ENCODE results near the gene CSNK1G1.

Gene CSNK1G1

GRCh38 chr15:64152507-64153387 lies 203.2 kb downstream of the CSNK1G1 start:
- Histone ChIP-seq H3K36me3 (replicated peaks) (peaks cover 33% of the 10 kb centered on the region), H3K27ac (no peak overlapping the region), H3K27me3 (replicated peaks) (peaks cover 3% of the 10 kb centered on the region), H3K4me3 (ENCODE audit: low read depth, low read length) (peak overlapping the region; percentile 49)
- TF ChIP-seq, protein P1, sequence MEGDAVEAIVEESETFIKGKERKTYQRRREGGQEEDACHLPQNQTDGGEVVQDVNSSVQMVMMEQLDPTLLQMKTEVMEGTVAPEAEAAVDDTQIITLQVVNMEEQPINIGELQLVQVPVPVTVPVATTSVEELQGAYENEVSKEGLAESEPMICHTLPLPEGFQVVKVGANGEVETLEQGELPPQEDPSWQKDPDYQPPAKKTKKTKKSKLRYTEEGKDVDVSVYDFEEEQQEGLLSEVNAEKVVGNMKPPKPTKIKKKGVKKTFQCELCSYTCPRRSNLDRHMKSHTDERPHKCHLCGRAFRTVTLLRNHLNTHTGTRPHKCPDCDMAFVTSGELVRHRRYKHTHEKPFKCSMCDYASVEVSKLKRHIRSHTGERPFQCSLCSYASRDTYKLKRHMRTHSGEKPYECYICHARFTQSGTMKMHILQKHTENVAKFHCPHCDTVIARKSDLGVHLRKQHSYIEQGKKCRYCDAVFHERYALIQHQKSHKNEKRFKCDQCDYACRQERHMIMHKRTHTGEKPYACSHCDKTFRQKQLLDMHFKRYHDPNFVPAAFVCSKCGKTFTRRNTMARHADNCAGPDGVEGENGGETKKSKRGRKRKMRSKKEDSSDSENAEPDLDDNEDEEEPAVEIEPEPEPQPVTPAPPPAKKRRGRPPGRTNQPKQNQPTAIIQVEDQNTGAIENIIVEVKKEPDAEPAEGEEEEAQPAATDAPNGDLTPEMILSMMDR (IDR thresholded peaks at IDR 0.05; ENCODE audit: low read depth, low read length, missing control alignments) = no peak
- in situ Hi-C loops (cut with HindIII; ENCODE audit: low pct_ligation_motif_present, low sequenced_read_pairs) = no loop called here
- DNase-seq = no peak

DNA sequence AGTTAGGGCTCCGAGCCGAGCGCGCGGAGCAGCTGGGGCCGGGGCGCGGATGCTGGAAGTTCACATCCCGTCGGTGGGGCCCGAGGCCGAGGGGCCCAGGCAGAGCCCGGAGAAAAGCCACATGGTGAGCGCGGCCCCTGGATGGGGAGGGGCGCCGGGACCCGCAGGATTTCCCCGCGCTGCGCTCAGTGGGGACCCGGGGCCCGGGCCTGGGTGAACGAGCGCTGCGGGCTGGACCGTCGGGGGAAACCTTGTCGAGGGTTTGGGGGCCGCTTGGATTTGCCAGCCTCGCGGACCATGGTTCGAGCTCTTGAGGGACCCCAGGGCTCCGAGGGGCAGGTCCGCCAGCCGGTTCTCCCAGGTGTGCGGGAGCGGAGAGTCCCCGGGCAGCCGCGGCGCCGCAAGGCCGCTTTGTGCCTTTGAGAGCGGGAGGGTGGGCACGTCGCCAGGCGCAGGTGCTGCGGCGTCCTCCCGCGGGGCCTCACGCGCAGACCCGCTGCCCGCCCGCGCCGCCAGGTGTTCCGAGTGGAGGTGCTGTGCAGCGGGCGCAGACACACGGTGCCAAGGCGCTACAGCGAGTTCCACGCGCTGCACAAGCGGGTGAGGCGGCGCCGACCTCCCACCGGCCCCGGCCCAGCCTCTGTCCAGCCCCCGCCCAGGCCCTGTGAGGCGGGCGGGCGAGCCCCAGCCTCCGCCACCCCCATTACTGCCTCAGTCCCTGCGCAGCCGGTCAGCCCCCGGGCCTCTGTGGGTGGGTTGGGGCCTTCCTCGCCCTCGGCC lies 204.1 kb downstream of the CSNK1G1 start, which contains the start of gene SNX22:
TSS of gene SNX22 (plus strand) at position 5 of the 780 bp plus-strand sequence. CDS start at position 50, 45 bp downstream.
- Histone ChIP-seq H3K27me3 (replicated peaks) (peaks cover 3% of the 10 kb centered on the region), H3K36me3 (replicated peaks) (peaks cover 25% of the 10 kb centered on the region), H3K27ac (no peak within 1 kb of the TSS), H3K4me3 (ENCODE audit: low read depth, low read length) (peak within 1 kb of the TSS; percentile 50)
- TF ChIP-seq, protein P1 (IDR thresholded peaks at IDR 0.05; ENCODE audit: low read depth, low read length, missing control alignments) = no peak
- in situ Hi-C loops (cut with HindIII; ENCODE audit: low pct_ligation_motif_present, low sequenced_read_pairs) = no loop called here
- DNase-seq = no peak

DNA sequence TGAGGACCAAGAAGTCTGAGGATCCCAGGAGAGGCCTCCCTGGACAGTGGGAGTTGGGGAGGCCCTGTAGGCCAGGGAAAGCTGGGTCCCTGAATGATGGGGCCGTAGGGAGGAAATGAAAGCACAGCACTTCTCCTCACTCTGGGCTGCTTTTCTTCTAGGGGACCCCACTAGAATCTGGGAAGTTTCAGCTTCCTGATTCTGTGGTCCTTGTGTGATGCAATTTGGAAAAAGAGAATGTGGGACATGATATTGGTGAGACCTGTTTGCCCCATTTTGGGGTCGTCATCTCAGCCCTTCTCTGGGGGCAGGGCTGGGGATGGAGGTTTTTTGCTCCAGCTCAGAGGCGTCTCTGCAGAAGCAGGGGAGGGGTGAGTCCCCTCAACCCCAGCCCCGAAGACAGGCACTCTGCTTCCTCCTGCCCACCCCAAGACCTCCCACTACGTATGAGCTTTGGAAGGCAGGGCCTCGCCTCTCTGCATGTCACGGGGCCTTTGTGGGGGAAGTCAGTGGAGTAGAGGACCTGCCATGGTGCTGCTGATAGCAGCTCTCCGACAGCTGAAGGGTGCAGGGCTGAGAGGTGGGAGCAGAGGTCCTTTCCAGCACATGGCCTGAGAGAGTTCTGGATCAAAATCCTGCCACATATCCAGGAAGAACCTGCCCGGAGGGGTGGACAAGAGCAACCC lies 205.9 kb downstream of the CSNK1G1 start:
- Histone ChIP-seq H3K27ac (no peak overlapping the region), H3K4me3 (ENCODE audit: low read depth, low read length) (no peak overlapping the region), H3K27me3 (replicated peaks) (peaks cover 3% of the 10 kb centered on the region), H3K36me3 (replicated peaks) (peaks cover 10% of the 10 kb centered on the region)
- TF ChIP-seq, protein P1 (IDR thresholded peaks at IDR 0.05; ENCODE audit: low read depth, low read length, missing control alignments) = no peak
- in situ Hi-C loops (cut with HindIII; ENCODE audit: low pct_ligation_motif_present, low sequenced_read_pairs) = no loop called here
- DNase-seq = no peak

GRCh38 chr15:64149424-64149823 lies 206.5 kb downstream of the CSNK1G1 start:
- no peak overlapping the region for H3K27ac ChIP-seq
- no peak for DNase-seq
- TF ChIP-seq, protein P1 (IDR thresholded peaks at IDR 0.05; ENCODE audit: low read depth, low read length, missing control alignments) = peak; percentile 42
- no peak overlapping the region for H3K4me3 ChIP-seq (ENCODE audit: low read depth, low read length)
- peaks cover 3% of the 10 kb centered on the region for H3K27me3 ChIP-seq (replicated peaks)
- H3K36me3 ChIP-seq (replicated peaks) = peaks cover 6% of the 10 kb centered on the region
- in situ Hi-C loops (cut with HindIII; ENCODE audit: low pct_ligation_motif_present, low sequenced_read_pairs) = no loop called here

- Histone ChIP-seq H3K36me3 (replicated peaks) (no peaks in the 10 kb centered on the region), H3K4me3 (ENCODE audit: low read depth, low read length) (no peak overlapping the region), H3K27me3 (replicated peaks) (peaks cover 3% of the 10 kb centered on the region), H3K27ac (no peak overlapping the region)
- DNase-seq = no peak
- TF ChIP-seq, protein P1 (IDR thresholded peaks at IDR 0.05; ENCODE audit: low read depth, low read length, missing control alignments) = no peak
- in situ Hi-C loops (cut with HindIII; ENCODE audit: low pct_ligation_motif_present, low sequenced_read_pairs) = no loop called here
Observed at GRCh38 chr15:64148581-64148980, 207.4 kb downstream of the CSNK1G1 start.
